WI38 (cell line): Measurements from ENCODE around the gene ULBP1.
"Not testable (repeated sequence)": the region's sequence is repeated elsewhere in the genome, so short reads cannot be mapped to it uniquely, and the experiment has no call there.

Experiments
- H3K4me3 ChIP-seq: 2 replicates; pipeline ENCODE4 v1.5.1; 2011; ENCODE audit warnings: low read depth, mild to moderate bottlenecking, control low read depth, low read length
- TF ChIP-seq, protein P1 (sequence below): IDR thresholded peaks from 2 replicates; pipeline ENCODE4 v1.5.1; 2012; ENCODE audit warnings: low read depth, mild to moderate bottlenecking, control low read depth, low read length

ULBP1 gene

DNA sequence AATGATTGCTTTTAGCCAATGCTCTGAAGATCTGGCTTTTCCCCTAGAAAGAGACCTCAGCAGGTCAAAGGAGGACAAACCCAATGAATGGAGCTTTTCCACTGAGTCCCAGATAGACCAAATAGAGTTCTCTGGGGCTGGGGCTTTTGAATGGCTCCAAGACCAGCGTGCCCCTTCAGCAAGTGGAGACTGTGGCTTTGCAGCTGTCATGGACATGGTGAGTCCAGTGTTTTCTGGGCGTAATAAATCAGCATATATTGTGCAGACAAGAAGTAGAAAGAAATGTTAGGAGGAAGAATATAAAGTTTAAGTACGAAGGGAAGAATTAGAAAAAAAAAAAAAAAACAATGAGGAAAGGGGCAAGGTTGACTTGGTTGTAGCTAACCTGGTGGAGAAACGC is 28.1 kb downstream of the ULBP1 start:
- H3K4me3 ChIP-seq = no peak overlapping the region
- TF ChIP-seq, protein P1, sequence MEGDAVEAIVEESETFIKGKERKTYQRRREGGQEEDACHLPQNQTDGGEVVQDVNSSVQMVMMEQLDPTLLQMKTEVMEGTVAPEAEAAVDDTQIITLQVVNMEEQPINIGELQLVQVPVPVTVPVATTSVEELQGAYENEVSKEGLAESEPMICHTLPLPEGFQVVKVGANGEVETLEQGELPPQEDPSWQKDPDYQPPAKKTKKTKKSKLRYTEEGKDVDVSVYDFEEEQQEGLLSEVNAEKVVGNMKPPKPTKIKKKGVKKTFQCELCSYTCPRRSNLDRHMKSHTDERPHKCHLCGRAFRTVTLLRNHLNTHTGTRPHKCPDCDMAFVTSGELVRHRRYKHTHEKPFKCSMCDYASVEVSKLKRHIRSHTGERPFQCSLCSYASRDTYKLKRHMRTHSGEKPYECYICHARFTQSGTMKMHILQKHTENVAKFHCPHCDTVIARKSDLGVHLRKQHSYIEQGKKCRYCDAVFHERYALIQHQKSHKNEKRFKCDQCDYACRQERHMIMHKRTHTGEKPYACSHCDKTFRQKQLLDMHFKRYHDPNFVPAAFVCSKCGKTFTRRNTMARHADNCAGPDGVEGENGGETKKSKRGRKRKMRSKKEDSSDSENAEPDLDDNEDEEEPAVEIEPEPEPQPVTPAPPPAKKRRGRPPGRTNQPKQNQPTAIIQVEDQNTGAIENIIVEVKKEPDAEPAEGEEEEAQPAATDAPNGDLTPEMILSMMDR = no peak

DNA sequence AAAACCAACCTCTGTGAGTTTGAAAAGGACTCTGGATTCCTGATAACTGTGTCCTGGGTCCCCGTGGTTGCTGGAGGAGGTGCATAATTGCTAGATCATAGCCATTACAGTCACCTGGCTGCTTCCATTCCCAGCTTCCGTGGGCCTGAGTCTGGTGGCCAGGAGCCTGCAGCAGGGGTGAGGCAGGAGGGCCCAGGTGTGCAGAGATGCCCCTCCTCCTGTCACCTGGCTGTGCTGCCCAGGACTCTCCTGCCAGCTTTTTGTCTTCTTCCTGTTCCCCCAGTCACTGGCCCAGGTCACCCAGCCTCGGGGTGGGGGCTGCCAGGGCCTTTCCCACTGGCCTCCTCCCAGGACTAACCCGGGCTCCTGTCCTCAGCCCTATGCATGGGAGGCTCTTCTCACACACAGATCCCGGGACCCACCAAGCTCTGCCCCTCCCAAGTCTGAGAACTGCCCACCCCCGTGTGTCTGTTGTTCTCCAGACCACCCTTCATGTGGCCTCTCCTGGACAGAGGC is 31.6 kb downstream of the ULBP1 start:
- TF ChIP-seq, protein P1 = no peak
- no peak overlapping the region for H3K4me3 ChIP-seq

GRCh38 chr6:149995971-149996370 is 32.2 kb downstream of the ULBP1 start:
- TF ChIP-seq, protein P1 = no peak
- H3K4me3 ChIP-seq = no peak overlapping the region

DNA sequence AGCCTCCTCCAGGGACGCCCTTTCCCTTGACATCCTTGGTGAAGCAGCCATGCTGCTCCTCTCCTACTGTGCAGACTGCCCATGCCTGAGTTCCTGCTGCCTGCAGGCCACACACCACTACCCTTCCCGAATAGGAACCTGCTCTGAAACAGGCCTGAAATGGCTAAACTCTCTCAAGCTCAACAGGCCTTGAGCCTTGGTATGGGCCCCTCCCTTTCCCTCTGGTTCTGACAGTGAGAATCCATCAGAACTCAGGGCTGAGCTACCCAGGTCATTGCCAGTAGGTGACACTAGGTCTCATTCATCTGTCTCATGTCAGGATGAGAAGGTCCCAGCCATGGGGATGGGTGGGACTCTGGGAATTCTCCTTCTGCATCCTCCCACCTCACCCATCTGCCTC is 35.9 kb downstream of the ULBP1 start:
- H3K4me3 ChIP-seq = no peak overlapping the region
- TF ChIP-seq, protein P1 = no peak

GRCh38 chr6:150001295-150002008 is 37.7 kb downstream of the ULBP1 start:
- TF ChIP-seq, protein P1 = no peak

GRCh38 chr6:150002710-150003109 is 39.0 kb downstream of the ULBP1 start:
- H3K4me3 ChIP-seq = no peak overlapping the region
- TF ChIP-seq, protein P1 = no peak

More at GRCh38 chr6:150001295-150002008, 37.7 kb downstream of the ULBP1 start:
- no peak overlapping the region for H3K4me3 ChIP-seq

DNA sequence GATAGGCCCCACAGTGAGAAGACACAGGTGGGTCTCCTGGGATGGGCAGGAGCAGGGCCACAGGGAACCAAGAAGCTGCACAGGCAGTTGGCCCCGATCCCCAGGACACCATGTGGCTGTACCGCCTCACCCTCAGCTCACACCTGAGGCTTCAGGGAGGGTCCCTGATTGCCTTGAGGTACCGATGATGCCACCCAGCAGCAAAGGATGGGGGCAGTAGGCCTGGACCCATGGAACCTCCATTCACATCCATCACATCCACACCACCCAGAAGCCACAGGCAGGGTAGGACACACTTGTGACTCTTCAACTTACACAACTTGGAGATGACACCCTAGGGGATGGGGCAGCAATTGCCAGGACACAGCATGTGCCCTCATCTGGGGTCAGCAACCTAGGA is 39.9 kb downstream of the ULBP1 start:
- not testable (repeated sequence) for H3K4me3 ChIP-seq
